DND-41 (cell line): Measurements from ENCODE around the gene LRRTM4.

Experiments
- EZH2 ChIP-seq: IDR thresholded peaks from 3 replicates; pipeline ENCODE4 v1.6.1; 2012; ENCODE audit warnings: borderline replicate concordance, low read depth, mild to moderate bottlenecking, moderate library complexity, low read length, inconsistent platforms; ENCODE audit not compliant: severe bottlenecking
- TF ChIP-seq, protein P1 (sequence below): IDR thresholded peaks from 2 replicates; pipeline ENCODE4 v1.5.1; 2012; ENCODE audit warnings: borderline replicate concordance, low read length, moderate library complexity, mild to moderate bottlenecking; ENCODE audit not compliant: poor library complexity, severe bottlenecking; ENCODE audit errors: extremely low read depth

DNA sequence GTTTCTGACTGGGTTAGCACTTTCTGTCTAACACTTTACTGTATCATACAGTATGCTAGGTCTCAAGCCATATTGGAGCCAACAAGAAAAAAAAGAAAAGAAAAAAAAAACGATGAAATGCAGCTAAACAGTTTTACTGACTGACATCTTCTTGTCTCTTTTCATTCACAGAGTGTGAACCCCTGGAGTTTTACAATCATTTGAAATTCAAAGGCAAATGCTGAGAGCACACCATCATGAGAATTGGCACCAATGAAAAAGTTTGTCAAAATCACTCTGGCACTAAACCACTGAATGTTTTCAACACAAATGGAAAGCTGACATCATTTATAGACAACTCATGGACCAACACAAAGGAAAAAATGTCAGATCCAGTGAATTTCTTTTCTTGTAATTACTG is 513.3 kb downstream of the LRRTM4 start:
- TF ChIP-seq, protein P1, sequence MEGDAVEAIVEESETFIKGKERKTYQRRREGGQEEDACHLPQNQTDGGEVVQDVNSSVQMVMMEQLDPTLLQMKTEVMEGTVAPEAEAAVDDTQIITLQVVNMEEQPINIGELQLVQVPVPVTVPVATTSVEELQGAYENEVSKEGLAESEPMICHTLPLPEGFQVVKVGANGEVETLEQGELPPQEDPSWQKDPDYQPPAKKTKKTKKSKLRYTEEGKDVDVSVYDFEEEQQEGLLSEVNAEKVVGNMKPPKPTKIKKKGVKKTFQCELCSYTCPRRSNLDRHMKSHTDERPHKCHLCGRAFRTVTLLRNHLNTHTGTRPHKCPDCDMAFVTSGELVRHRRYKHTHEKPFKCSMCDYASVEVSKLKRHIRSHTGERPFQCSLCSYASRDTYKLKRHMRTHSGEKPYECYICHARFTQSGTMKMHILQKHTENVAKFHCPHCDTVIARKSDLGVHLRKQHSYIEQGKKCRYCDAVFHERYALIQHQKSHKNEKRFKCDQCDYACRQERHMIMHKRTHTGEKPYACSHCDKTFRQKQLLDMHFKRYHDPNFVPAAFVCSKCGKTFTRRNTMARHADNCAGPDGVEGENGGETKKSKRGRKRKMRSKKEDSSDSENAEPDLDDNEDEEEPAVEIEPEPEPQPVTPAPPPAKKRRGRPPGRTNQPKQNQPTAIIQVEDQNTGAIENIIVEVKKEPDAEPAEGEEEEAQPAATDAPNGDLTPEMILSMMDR: no peak
- no peak for TF ChIP-seq EZH2
